Hematopoietic multipotent progenitor cell treated with erythropoietin and hydrocortisone succinate and interleukin-3 and kit ligand, for 17 days (in vitro differentiated cells): ENCODE results near the gene APC.
A peak's percentile ranks its signal among the peaks of the same experiment; 100 is the strongest.

Experiments
- DNase-seq: peaks from one replicate; pipeline ENCODE4 v3.0.0-alpha.2; 2015; ENCODE audit warnings: low spot score

The APC gene

GRCh38 chr5:112737463-112738190 is at the start of gene APC:
TSS of gene APC (plus strand) at chr5:112737885. CDS start at chr5:112754891, 17,006 bp downstream.
- peak; percentile 90 for DNase-seq

- DNase-seq, result no peak
These were observed 48.4 kb upstream of the APC start for GRCh38 chr5:112689155-112689909.

GRCh38 chr5:112690605-112691338 is 46.9 kb upstream of the APC start:
- DNase-seq, result no peak

- DNase-seq, result peak; percentile 31
These were observed 46.4 kb upstream of the APC start for GRCh38 chr5:112691339-112691680.

GRCh38 chr5:112691758-112692157 is 45.9 kb upstream of the APC start:
- DNase-seq, result peak; percentile 77

GRCh38 chr5:112692472-112692871 is 45.2 kb upstream of the APC start:
- no peak for DNase-seq

- DNase-seq, result no peak
These were observed 44.4 kb upstream of the APC start for GRCh38 chr5:112693301-112693700.

GRCh38 chr5:112694853-112695709 is 42.6 kb upstream of the APC start:
- no peak for DNase-seq

- no peak for DNase-seq
These were observed 40.9 kb upstream of the APC start for GRCh38 chr5:112696786-112697185.

GRCh38 chr5:112697322-112697721 is 40.4 kb upstream of the APC start:
- no peak for DNase-seq

- no peak for DNase-seq
These were observed 39.9 kb upstream of the APC start for GRCh38 chr5:112697833-112698232.

GRCh38 chr5:112703866-112704820 is 33.5 kb upstream of the APC start:
- peak; percentile 53 for DNase-seq

- no peak for DNase-seq
These were observed 31.2 kb upstream of the APC start for GRCh38 chr5:112706446-112707016.

- DNase-seq, result peak; percentile 100
These were observed 30.2 kb upstream of the APC start for GRCh38 chr5:112707187-112708102.

GRCh38 chr5:112708103-112708622 is 29.5 kb upstream of the APC start:
- peak; percentile 25 for DNase-seq

GRCh38 chr5:112709416-112709815 is 28.3 kb upstream of the APC start:
- DNase-seq, result no peak

- no peak for DNase-seq
These were observed 26.8 kb upstream of the APC start for GRCh38 chr5:112710896-112711295.

- no peak for DNase-seq
These were observed 26.2 kb upstream of the APC start for GRCh38 chr5:112711436-112711835.

GRCh38 chr5:112713206-112713605 is 24.5 kb upstream of the APC start:
- no peak for DNase-seq
